Suprapubic skin (tissue), 4 donors: Measurements from ENCODE around the gene RPL35.

Source experiments
- CTCF ChIP-seq, 2 donors: fragments of 200-600 bp in 1 of 2; fragments of 450-650 bp in 1 of 2; sonication (generic) in 1 of 2; IDR thresholded peaks; one replicate each; pipeline ENCODE4 v1.5.1; 2016 to 2019; ENCODE audit warnings: antibody characterized with exemption in 2 of 2, mild to moderate bottlenecking in 1 of 2, moderate library complexity in 1 of 2
- POLR2A ChIP-seq, 2 donors: fragments of 450-650 bp; IDR thresholded peaks; one replicate each; pipeline ENCODE4 v1.6.1; 2017; ENCODE audit warnings: antibody characterized with exemption in 2 of 2, mild to moderate bottlenecking in 2 of 2, moderate library complexity in 2 of 2
- POLR2AphosphoS5 ChIP-seq, 3 donors: sonication (generic); formaldehyde crosslinking; IDR thresholded peaks; one replicate each; pipeline ENCODE4 v1.6.1; 2017; ENCODE audit warnings: antibody characterized with exemption in 3 of 3

GRCh38 chr9:124813041-124813440, 48.7 kb downstream of the RPL35 start:
- TF ChIP-seq CTCF (IDR thresholded peaks at IDR 0.05) (no peak), POLR2A (IDR thresholded peaks at IDR 0.05) (no peak), POLR2AphosphoS5 (IDR thresholded peaks at IDR 0.05) (no peak)
